ENCODE measurements around the gene ZBTB8OS. TPM values are rescaled to one million over a fixed set of nuclear protein-coding genes. Genes with fewer than 3 reads are reported as not detected.
A peak's percentile ranks its signal among the peaks of the same experiment; 100 is the strongest.
"Not testable (repeated sequence)": the region's sequence is repeated elsewhere in the genome, so short reads cannot be mapped to it uniquely, and the experiment has no call there.

The ZBTB8OS gene
- total RNA-seq, 1 experiment from 2014 or later, result 73.9 TPM

DNA sequence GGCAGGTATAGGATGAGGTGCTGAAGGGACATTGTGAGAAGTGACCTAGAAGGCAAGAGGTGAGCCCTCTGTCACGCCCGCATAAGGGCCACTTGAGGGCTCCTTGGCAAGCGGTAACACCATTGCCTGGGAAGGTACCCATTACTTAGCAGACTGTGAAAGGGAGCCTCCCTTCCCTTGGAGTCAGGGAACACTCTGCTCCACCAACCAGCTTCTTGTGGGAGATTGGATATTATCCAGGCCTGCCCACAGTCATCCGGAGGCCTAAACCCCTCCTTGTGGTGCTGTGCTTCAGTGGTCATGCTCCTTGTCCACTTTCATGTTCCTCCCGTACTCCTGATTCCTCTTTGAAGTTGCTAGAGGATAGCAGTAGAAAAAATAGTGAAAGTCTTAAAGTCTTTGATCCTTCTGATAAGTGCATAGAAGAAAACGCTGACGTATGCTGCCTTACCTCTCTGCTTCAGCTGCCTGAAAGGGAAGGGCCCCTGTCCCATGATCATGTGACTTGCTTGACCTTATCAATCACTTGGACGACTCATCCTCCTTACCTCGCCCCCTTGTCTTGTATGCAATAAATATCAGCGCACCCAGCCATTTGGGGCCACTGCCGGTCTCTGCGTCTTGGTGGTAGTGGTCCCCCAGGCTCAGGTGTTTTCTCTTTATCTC, 16.7 kb upstream of the ZBTB8OS start:
- Histone ChIP-seq H3K27me3 (no peaks in the 10 kb centered on the region), H3K4me3 (no peak overlapping the region)
- DNase-seq, result no peak

DNA sequence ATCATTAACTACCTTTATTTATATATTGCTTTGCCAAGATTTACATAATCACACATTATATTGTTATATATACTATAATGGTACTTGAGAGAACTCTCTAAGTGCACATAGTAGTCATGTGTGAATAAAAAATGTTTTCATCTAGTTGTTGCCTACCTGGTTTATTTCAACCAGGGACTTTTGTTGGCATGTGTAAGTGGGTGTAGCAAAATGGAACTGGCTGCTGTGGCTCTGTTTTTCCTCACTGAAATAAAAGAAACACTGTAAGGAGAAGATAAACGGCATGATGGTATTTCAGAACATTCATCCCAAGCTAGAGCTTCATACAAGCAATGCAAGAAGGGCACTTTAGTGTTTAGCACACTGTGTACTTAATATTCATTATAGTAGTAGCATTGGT, 15.6 kb upstream of the ZBTB8OS start:
- DNase-seq, result no peak
- H3K4me3 ChIP-seq, result no peak overlapping the region
- H3K36me3 ChIP-seq, result peaks cover 89% of the 10 kb centered on the region
- H3K27me3 ChIP-seq, result no peaks in the 10 kb centered on the region
- no peaks in the 10 kb centered on the region for H3K4me1 ChIP-seq
- H3K9me3 ChIP-seq (replicated peaks), result no peaks in the 10 kb centered on the region
- H3K27ac ChIP-seq, result no peak overlapping the region

More for the DNA sequence above, 16.7 kb upstream of the ZBTB8OS start:
- peaks cover 90% of the 10 kb centered on the region for H3K36me3 ChIP-seq
- no peaks in the 10 kb centered on the region for H3K9me3 ChIP-seq (replicated peaks)
- H3K27ac ChIP-seq, result no peak overlapping the region
- H3K4me1 ChIP-seq, result no peaks in the 10 kb centered on the region

DNA sequence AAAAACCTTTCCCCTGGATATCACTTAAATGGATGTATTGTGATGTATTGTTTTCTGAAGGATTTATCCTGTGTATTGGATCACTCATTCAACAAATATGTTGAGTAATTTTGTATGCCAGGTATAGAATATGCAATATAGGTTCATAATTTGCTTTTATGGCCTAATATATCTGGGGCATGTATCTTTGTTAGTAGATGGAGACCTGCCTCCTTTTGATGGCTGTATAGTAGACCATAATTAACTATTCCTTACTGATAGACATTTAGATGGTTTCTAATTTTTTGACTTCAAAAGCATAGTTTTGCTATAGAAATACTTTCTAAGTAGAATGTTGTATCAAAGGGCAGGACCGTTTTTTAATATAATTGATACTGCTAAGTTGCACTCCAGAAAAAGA, 9.2 kb upstream of the ZBTB8OS start:
- no peak for DNase-seq
- H3K36me3 ChIP-seq, result peaks cover 91% of the 10 kb centered on the region

DNA sequence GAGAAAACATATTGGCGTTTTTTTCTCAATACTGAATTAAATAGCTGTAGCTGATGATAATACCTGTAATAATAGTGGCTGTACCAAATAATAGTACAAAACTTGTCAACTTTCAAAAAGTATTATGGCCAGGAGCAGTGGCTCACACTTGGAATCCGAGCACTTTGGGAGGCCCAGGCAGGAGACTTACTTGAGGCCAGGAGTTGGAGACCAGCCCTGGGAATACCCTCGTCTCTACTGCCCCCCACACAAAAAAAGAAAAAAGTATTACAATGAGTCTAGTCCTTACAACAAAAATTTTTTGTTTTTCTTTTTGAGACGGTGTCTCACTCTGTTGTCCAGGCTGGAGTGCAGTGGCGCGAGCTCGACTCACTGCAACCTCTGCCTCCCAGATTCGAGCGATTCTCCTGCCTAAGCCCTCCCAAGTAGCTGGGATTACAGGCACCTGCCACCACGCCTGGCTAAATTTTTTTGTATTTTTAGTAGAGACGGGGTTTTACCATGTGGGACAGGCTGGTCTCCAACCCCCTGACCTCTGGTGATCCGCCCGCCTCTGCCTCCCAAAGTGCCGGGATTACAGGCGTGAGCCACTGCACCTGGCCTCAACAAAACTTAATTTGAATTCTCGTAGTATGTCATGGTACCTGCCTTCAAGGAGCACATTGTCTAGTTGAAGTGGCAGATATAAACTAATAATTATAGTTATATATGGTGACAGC, 2.1 kb upstream of the ZBTB8OS start:
- no peak for DNase-seq
- Histone ChIP-seq H3K27ac (no peak overlapping the region; the same call in 1 of the 2 replicates), H3K9me3 (replicated peaks) (no peaks in the 10 kb centered on the region), H3K36me3 (peaks cover 52% of the 10 kb centered on the region), H3K4me3 (peak overlapping the region; percentile 90), H3K27me3 (no peaks in the 10 kb centered on the region; the same call in 1 of the 2 replicates), H3K4me1 (no peaks in the 10 kb centered on the region; the same call in 1 of the 2 replicates)

More for the DNA sequence above, 9.2 kb upstream of the ZBTB8OS start:
- Histone ChIP-seq H3K4me1 (no peaks in the 10 kb centered on the region), H3K27me3 (no peaks in the 10 kb centered on the region; the same call in 1 of the 2 replicates), H3K4me3 (no peak overlapping the region), H3K9me3 (replicated peaks) (no peaks in the 10 kb centered on the region; the same call in 1 of the 2 replicates), H3K27ac (no peak overlapping the region)

DNA sequence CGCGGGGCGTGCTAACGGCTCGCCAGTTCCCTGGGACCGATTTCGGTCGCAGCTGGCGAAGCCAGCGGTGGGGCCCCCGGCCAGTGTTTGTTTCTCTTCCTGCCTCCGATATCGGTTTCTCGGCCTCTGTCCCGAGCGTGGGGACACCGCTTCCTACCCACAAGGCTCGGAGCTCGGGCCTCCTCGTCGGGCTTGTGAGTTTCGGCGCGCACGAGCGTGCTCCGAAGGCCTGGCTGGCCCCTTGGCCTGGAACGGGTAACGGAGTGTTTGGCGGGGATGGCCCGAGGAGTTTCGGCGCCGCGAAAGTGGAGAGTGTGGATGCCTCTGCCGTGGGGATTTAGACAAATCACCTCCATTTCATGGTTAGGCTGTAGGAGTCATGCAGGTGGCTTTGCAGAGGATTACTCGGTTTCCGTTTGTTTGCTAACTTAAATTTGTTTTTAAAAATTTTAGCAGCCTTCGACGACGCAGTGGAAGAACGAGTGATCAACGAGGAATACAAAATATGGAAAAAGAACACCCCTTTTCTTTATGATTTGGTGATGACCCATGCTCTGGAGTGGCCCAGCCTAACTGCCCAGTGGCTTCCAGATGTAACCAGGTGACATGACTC, 1.2 kb upstream of the ZBTB8OS start:
- H3K27ac ChIP-seq, result peak overlapping the region; percentile 97

DNA sequence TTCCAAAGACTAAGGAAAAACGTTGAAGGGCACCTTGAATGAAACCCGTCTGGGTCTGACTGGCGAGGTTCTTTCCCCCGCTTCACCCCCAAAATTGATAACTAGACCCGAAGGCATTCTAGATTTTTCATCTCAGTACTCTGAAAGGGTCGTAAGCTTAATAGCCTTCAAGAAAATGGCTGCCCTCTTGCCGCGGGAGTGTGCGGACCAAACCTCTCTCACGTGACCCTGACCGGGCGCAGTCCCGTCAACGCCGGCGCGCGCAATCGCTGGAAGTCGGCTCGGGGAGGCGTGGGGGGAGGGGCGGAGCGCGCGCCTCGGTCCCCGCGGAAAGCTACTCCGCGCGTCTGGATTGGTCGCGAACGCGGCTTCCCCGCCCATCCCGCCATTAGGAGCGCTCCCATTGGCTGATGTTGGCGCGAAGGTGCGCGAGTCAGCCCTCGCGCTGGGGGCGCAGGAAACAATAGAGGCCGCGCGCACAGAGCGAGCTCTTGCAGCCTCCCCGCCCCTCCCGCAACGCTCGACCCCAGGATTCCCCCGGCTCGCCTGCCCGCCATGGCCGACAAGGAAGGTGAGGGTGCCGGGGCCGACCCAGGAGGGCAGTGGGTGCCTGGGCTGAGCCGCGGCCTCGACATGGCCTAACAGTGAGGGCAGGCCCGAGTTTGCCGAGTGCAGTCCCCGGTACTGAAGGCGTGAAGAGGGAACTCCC, 556 bp upstream of the ZBTB8OS start, which contains the start of gene RBBP4:
RBBP4 (plus strand) TSS at position 457 of the 709 bp plus-strand sequence; CDS start at position 556, 99 bp downstream.
- peak within 1 kb of the TSS; percentile 90 for H3K4me3 ChIP-seq
- H3K27ac ChIP-seq, result peak within 1 kb of the TSS; percentile 97
- H3K9me3 ChIP-seq (replicated peaks), result no peaks in the 10 kb centered on the region
- no peaks in the 10 kb centered on the region; the same call in 1 of the 2 replicates for H3K4me1 ChIP-seq
- no peaks in the 10 kb centered on the region for H3K27me3 ChIP-seq
- H3K36me3 ChIP-seq, result peaks cover 37% of the 10 kb centered on the region
- peak; percentile 98 for DNase-seq

More for the DNA sequence above, 1.2 kb upstream of the ZBTB8OS start:
- Histone ChIP-seq H3K27me3 (no peaks in the 10 kb centered on the region), H3K4me3 (peak overlapping the region; percentile 90), H3K4me1 (no peaks in the 10 kb centered on the region; the same call in 1 of the 2 replicates), H3K36me3 (peaks cover 43% of the 10 kb centered on the region), H3K9me3 (replicated peaks) (no peaks in the 10 kb centered on the region)
- DNase-seq, result no peak

DNA sequence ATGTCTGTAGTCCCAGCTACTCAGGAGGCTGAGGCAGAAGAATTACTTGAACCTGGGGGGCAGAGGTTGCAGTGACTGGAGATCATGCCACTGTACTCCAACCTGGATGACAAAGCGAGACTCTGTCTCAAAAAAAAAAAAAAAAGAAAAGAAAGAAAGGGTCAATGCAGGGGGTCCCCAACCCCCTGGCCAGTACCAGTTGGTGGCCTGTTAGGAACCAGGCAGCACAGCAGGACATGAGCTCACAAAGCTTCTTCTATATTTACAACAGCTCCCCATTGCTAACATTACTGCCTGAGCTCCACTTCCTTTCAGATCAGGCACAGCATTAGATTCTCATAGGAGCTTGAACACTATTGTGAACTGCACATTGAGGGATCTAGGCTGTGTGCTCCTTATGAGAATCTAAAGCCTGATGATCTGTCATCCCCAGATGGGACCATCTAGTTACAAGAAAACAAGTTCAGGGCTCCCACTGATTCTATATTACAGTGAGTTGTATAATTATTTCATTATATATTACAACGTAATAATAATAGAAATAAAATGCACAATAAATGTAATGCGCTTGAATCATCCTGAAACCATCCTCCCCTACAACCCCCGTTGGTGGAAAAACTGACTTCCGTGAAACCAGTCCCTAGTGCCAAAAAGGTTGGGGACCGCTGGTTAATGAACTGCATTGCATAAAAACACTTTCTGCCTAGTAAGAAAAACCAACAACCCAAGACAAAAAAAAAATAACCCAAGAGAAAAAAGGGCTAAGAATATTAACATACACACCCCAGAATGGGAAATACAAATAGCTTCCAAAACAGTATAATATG, 2.8 kb downstream of the ZBTB8OS start:
- H3K4me1 ChIP-seq, result no peaks in the 10 kb centered on the region; the same call in 1 of the 2 replicates
- no peak overlapping the region for H3K4me3 ChIP-seq
- H3K27ac ChIP-seq, result no peak overlapping the region
- no peaks in the 10 kb centered on the region for H3K9me3 ChIP-seq (replicated peaks)
- no peak for DNase-seq
- H3K27me3 ChIP-seq, result no peaks in the 10 kb centered on the region
- H3K36me3 ChIP-seq, result peaks cover 7% of the 10 kb centered on the region

DNA sequence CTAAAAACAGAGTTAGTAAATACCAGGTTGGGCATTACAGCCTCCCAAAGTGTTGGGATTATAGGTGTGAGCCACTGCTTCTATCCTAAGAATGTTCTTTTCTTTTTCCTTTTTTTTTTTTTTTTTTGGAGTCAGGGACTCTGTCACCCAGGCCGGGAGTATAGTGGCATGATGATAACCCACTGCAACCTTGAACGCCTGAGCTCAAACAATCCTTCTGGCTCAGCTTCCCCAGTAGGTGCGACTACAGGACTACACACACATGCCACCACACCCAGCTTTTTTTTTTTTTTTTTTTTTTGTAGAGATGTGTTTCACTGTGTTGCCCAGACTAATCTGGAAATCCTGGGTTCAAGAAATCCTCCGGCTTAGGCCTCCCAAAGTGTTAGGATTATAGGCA, 5.9 kb downstream of the ZBTB8OS start:
- no peaks in the 10 kb centered on the region for H3K9me3 ChIP-seq (replicated peaks)
- H3K4me1 ChIP-seq, result no peaks in the 10 kb centered on the region
- no peak overlapping the region for H3K27ac ChIP-seq
- no peak overlapping the region for H3K4me3 ChIP-seq
- H3K27me3 ChIP-seq, result no peaks in the 10 kb centered on the region
- no peak for DNase-seq
- peaks cover 4% of the 10 kb centered on the region for H3K36me3 ChIP-seq

DNA sequence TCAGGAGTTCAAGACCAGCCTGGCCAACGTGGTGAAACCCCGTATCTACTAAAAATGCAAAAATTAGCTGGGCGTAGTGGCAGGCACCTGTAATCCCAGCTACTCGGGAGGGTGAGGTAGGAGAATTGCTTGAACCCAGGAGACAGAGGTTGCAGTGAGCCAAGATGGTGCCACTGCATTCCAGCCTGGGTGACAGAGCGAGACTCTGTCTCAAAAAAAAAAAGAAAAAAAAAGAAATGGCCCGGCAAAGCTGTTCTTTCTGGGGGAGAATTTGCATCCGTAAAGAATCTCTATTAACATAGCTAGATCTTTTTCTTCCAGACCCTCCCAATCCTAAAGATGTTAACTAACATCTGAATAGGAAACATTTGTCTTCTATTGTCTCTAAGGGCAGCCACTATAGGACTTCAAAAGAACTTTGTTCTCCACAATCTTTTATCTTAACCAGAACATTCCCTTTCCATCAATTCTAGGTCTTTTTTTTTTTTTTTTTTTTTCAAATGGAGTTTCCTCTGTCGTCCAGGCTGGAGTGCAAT, 8.0 kb downstream of the ZBTB8OS start:
- not testable (repeated sequence) for H3K27ac ChIP-seq; DNase-seq; H3K4me1 ChIP-seq; H3K27me3 ChIP-seq; H3K36me3 ChIP-seq; H3K9me3 ChIP-seq (replicated peaks); H3K4me3 ChIP-seq

DNA sequence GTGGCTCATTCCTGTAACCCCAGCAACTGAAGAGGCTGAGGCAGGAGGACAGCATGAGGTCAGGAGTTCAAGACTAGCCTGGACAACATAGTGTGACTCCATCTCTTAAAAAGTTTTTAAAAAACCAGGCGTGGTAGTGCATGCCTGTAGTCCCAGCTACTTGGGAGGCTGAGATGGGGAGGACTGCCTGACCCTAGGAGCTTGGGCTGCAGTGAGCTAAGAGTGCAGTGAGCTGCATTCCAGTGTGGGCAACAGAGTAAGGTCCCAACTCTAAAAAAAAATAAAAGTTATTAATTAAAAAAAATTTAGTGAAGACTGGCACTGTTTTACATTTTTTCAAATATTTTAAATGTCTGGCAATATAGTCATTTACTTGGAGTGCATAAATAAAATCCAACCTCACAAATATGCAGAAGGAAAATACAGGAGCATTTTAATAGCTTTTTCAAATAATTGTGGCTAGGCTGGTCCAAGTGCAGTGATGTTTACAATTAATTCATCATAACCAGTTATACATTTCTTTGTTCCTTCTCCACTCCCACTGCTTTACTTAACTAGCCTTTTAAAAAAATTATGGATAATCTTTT, 10.8 kb downstream of the ZBTB8OS start:
- Histone ChIP-seq H3K27me3 (no peaks in the 10 kb centered on the region), H3K4me3 (no peak overlapping the region), H3K27ac (no peak overlapping the region), H3K4me1 (no peaks in the 10 kb centered on the region), H3K36me3 (peaks cover 12% of the 10 kb centered on the region), H3K9me3 (replicated peaks) (no peaks in the 10 kb centered on the region)
- no peak for DNase-seq

DNA sequence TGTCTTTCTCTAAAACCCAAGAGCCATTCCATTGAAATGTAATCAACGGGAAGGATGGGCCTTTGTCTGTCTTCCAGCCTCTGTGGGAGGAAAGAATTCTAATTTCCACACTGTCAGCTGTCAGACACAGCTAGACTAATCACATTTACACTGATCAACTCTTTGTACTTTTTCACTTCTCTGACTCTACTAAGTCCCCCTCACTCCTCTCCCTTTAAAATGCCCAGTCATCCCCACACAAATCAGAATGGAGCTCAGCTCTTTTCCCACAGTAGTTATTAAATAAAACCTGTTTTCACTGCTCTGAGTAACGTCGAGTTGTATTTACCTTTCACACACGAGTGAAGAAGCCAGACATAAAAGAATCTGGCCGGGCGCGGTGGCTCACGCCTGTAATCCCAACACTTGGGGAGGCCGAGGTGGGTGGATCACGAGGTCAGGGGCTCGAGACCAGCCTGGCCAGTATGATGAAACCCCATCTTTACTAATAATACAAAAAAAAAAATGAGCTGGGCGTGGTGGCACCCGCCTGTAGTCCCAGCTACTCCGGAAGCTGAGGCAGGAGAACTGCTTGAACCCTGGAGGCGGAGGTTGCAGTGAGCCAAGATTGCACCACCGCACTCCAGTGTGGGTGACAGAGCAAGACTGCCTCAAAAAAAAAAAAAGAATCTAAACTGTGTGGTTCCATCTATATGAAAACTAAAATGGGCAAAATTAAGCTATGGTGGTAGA, 13.3 kb downstream of the ZBTB8OS start:
- Histone ChIP-seq H3K4me1 (no peaks in the 10 kb centered on the region), H3K36me3 (peaks cover 25% of the 10 kb centered on the region), H3K9me3 (replicated peaks) (no peaks in the 10 kb centered on the region), H3K27me3 (no peaks in the 10 kb centered on the region), H3K4me3 (no peak overlapping the region), H3K27ac (no peak overlapping the region)
- no peak for DNase-seq

DNA sequence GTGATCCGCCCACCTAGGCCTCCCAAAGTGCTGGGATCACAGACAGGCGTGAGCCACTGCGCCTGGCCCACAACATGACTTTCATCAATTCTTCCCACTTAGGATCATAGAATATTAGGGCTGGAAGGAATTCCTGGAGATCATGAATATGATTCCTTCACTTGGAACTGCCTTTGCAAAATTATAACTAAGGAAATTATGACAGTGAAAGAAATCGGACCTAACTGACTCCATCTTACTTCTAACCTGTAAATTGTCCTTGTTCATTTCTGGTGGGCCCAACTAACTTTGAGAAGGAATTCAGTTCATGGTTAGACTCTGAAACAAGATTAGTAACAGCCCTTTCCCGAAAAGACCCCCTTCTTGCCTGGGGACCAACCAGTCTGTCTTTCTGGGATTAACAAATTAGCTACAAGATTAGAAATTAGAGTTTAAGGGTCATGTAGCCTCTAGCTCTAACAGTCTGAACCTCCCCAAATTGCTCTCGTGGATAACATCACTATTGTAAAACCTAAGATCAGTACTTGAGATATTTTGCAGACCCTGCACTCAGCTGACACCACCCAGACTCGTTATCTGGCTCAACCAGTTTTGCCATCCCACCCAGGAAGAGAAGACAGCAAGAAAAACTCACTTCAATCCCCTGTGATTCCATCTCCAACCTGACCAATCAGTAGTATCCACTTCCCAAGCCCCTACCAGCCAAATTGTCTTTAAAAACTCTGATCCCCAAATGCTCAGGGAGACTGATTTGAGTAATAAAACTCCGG, 14.7 kb downstream of the ZBTB8OS start:
- H3K36me3 ChIP-seq, result peaks cover 31% of the 10 kb centered on the region
- H3K27ac ChIP-seq, result no peak overlapping the region
- H3K4me1 ChIP-seq, result no peaks in the 10 kb centered on the region
- DNase-seq, result no peak
- H3K27me3 ChIP-seq, result no peaks in the 10 kb centered on the region
- no peak overlapping the region for H3K4me3 ChIP-seq
- no peaks in the 10 kb centered on the region for H3K9me3 ChIP-seq (replicated peaks)

Measured in SJCRH30 (cell line).